Muscle layer of duodenum (tissue), 2 donors: Measurements from ENCODE around the gene SETD5.

Source experiments
- H3K27ac ChIP-seq: one replicate; pipeline ENCODE4 v1.7.0; 2013; ENCODE audit warnings: mild to moderate bottlenecking, low read length
- H3K27me3 ChIP-seq: one replicate; pipeline ENCODE4 v1.7.0; 2013; ENCODE audit warnings: low read depth, mild to moderate bottlenecking, control low read depth, low read length
- H3K36me3 ChIP-seq, 2 donors: one replicate each; pipeline ENCODE4 v1.7.0; 2013; ENCODE audit warnings: low read length in 2 of 2, control low read depth in 1 of 2, mild to moderate bottlenecking in 1 of 2; ENCODE audit not compliant: insufficient read depth in 2 of 2, control insufficient read depth in 1 of 2
- H3K4me1 ChIP-seq, 2 donors: one replicate each; pipeline ENCODE4 v1.7.0; 2013; ENCODE audit warnings: low read length in 2 of 2, mild to moderate bottlenecking in 2 of 2, control low read depth in 1 of 2, moderate library complexity in 1 of 2; ENCODE audit not compliant: insufficient read depth in 2 of 2, control insufficient read depth in 1 of 2
- H3K4me3 ChIP-seq, 2 donors: one replicate each; pipeline ENCODE4 v1.7.0; 2013; ENCODE audit warnings: low read length in 2 of 2, low read depth in 1 of 2, mild to moderate bottlenecking in 1 of 2
- H3K9me3 ChIP-seq, 2 donors: one replicate each; pipeline ENCODE4 v1.7.0; 2013; ENCODE audit warnings: low read length in 2 of 2, control low read depth in 1 of 2, mild to moderate bottlenecking in 1 of 2; ENCODE audit not compliant: control insufficient read depth in 1 of 2
- donor health status: healthy.

The SETD5 gene

GRCh38 chr3:9390265-9390888 lies 7.0 kb upstream of the SETD5 start:
- no peak overlapping the region for H3K27ac ChIP-seq
- peaks cover 56 to 72% of the 10 kb centered on the region in 2 donors for H3K36me3 ChIP-seq
- peaks cover 10 to 43% of the 10 kb centered on the region in 2 donors for H3K4me1 ChIP-seq

DNA sequence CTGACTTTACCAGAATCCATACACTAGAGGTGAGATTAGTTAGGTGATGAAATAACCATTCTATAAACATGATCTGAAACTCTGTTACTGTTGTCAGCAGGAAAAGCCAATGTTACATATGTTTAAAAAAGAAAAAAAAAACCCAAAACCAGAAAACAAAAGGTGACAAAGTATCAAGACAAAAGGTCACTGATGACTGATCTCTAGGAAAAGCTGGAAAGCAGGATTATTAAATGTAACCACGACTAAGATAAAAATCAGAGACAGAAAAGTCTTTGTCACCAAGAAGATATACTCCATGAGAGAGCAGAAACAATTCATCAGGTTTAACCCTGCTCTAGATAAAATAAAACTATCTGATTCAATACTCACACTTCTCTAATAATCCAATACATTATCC lies 5.4 kb upstream of the SETD5 start:
- H3K4me1 ChIP-seq, result peaks cover 10 to 47% of the 10 kb centered on the region in 2 donors
- no peak overlapping the region for H3K4me3 ChIP-seq
- no peaks in the 10 kb centered on the region for H3K27me3 ChIP-seq
- peaks cover 46 to 57% of the 10 kb centered on the region in 2 donors for H3K36me3 ChIP-seq
- no peaks in the 10 kb centered on the region for H3K9me3 ChIP-seq
- H3K27ac ChIP-seq, result no peak overlapping the region

More at GRCh38 chr3:9390265-9390888, 7.0 kb upstream of the SETD5 start:
- Histone ChIP-seq H3K27me3 (no peaks in the 10 kb centered on the region), H3K4me3 (no peak overlapping the region), H3K9me3 (no peaks in the 10 kb centered on the region)

- peak overlapping the region; percentile 95 for H3K27ac ChIP-seq
- peak overlapping the region; percentile 77 to 96 for H3K4me3 ChIP-seq
- no peaks in the 10 kb centered on the region for H3K27me3 ChIP-seq
- H3K36me3 ChIP-seq, result peaks cover 25% of the 10 kb centered on the region in 2 donors
- H3K4me1 ChIP-seq, result peaks cover 12 to 63% of the 10 kb centered on the region in 2 donors
- H3K9me3 ChIP-seq, result no peaks in the 10 kb centered on the region
Observed at GRCh38 chr3:9395570-9396300, 1.7 kb upstream of the SETD5 start.

GRCh38 chr3:9396301-9396631 lies 1.1 kb upstream of the SETD5 start:
- Histone ChIP-seq H3K27ac (peak overlapping the region; percentile 95), H3K36me3 (peaks cover 19 to 20% of the 10 kb centered on the region in 2 donors), H3K4me1 (peaks cover 15 to 65% of the 10 kb centered on the region in 2 donors), H3K9me3 (no peaks in the 10 kb centered on the region), H3K4me3 (peak overlapping the region; percentile 77 to 96), H3K27me3 (no peaks in the 10 kb centered on the region)

DNA sequence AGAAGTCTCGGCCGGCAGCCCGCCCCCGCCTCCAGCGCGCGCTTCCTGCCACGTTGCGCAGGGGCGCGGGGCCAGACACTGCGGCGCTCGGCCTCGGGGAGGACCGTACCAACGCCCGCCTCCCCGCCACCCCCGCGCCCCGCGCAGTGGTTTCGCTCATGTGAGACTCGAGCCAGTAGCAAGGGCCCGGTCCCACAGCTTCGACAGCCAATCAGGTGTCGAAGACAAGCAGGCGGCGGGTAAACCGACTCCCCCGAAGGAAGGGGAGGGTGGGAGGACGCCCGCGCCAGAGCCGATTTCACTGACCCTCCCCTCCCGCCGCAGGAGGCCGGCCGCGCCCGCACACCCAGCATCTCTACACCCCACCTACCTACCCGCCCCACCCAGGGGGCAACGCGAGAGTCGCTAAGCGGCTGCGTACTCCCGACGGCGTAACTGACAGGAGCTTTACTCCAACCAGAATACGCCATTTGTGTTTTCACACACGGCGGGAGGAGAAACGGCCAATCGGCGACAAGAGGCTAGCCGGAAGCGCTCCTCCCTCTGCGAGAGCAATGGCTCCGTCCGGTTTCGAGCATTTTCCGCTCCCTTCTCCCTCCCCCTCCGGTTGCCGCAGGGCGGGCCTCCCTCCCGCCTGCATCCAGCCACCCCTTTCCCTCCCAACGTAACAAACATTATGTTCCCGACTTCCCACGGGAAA lies 633 bp upstream of the SETD5 start:
- Histone ChIP-seq H3K9me3 (no peaks in the 10 kb centered on the region), H3K27ac (peak overlapping the region; percentile 95), H3K36me3 (peaks cover 14 to 15% of the 10 kb centered on the region in 2 donors), H3K4me3 (peak overlapping the region; percentile 77 to 96), H3K27me3 (no peaks in the 10 kb centered on the region), H3K4me1 (peaks cover 16 to 65% of the 10 kb centered on the region in 2 donors)

GRCh38 chr3:9397906-9398699 lies 688 bp downstream of the SETD5 start:
- Histone ChIP-seq H3K27me3 (no peaks in the 10 kb centered on the region), H3K4me3 (peak overlapping the region; percentile 73 to 94), H3K36me3 (peaks cover 10 to 13% of the 10 kb centered on the region in 2 donors), H3K4me1 (peaks cover 27 to 66% of the 10 kb centered on the region in 2 donors), H3K9me3 (no peaks in the 10 kb centered on the region), H3K27ac (peak overlapping the region; percentile 99)

DNA sequence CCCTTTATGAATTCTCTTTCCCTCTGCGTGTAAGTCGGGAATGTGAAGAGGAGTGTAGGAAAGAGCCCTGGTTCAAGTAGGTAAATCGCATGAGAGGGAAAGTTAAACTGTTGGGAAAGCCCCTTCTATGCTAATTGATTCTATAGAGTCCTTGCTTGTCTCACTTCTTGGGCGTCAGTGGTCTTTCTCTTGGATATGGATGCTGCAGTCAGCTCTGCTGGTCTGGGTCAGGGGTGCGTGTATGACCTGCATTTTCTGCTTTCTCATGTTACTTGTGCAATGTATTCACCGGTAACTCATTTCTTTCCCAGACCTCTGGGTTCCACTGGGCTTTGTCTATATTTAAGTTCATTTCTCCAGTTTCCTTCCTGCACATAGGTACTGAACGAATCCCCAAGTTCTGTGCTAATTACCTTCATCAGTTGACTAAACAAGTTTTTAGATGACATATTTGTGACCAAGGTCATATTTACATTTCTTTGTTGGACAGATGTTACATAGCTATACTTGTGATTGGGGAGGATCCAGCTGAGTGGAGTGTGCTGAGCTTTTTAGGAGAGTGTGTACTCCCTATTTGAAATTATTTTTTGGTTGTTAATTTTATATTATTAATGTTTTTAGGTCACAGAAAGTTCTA lies 1.4 kb downstream of the SETD5 start:
- H3K9me3 ChIP-seq, result no peaks in the 10 kb centered on the region
- no peaks in the 10 kb centered on the region for H3K27me3 ChIP-seq

GRCh38 chr3:9399337-9399703 lies 1.9 kb downstream of the SETD5 start:
- peaks cover 33 to 67% of the 10 kb centered on the region in 2 donors for H3K4me1 ChIP-seq
- peak overlapping the region; percentile 99 for H3K27ac ChIP-seq
- H3K9me3 ChIP-seq, result no peaks in the 10 kb centered on the region
- peak overlapping the region; percentile 73 to 94 for H3K4me3 ChIP-seq
- no peaks in the 10 kb centered on the region for H3K27me3 ChIP-seq
- H3K36me3 ChIP-seq, result peaks cover 4 to 10% of the 10 kb centered on the region in 2 donors

More for the DNA sequence above, 1.4 kb downstream of the SETD5 start:
- Histone ChIP-seq H3K4me1 (peaks cover 33 to 67% of the 10 kb centered on the region in 2 donors), H3K36me3 (peaks cover 4 to 10% of the 10 kb centered on the region in 2 donors), H3K4me3 (peak overlapping the region; percentile 73 to 94), H3K27ac (peak overlapping the region; percentile 99)

DNA sequence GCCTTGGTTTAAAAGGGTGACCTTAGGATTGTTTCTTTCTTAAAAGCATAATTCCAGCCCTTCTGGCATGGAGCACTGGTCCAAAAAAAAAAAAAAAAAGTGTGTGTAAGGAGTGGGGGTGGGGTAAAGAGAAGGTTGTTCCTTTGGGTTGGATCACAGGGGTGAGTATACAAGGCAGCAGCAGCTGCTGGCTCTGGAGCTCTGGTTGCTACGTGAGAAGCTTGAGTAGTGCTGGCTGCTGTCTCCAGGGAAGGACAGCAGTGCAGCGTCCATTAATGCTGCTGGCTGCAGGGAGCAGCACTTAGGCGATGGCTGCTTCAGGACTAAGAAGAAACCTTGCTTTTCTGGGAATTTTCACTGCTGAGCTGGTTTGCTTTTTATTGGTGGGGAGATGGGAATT lies 2.3 kb downstream of the SETD5 start:
- H3K27me3 ChIP-seq, result no peaks in the 10 kb centered on the region
- H3K27ac ChIP-seq, result peak overlapping the region; percentile 99
- peaks cover 32 to 67% of the 10 kb centered on the region in 2 donors for H3K4me1 ChIP-seq
- peaks cover under 1 to 10% of the 10 kb centered on the region in 2 donors for H3K36me3 ChIP-seq
- no peaks in the 10 kb centered on the region for H3K9me3 ChIP-seq
- peak overlapping the region; percentile 73 to 94 for H3K4me3 ChIP-seq

- Histone ChIP-seq H3K4me3 (peak overlapping the region in 1 of 2 donors; percentile 26), H3K27me3 (no peaks in the 10 kb centered on the region), H3K27ac (no peak overlapping the region), H3K36me3 (peaks cover 0 to 10% of the 10 kb centered on the region in 2 donors), H3K4me1 (peaks cover 32 to 67% of the 10 kb centered on the region in 2 donors), H3K9me3 (no peaks in the 10 kb centered on the region)
Observed at GRCh38 chr3:9400616-9401015, 3.2 kb downstream of the SETD5 start.
